HTERT RPE-1 (cell line): ENCODE results near the gene WIPF2.

Experiments
- in situ Hi-C: fragments of 300-500 bp; cut with MboI; formaldehyde crosslinking; loops from 4 replicates; pipeline ENCODE4 v1.14.3; 2020; ENCODE audit warnings: low sequenced_read_pairs

WIPF2 gene

GRCh38 chr17:40244255-40244654 lies 25.2 kb downstream of the WIPF2 start:
- in situ Hi-C loops, result no loop called here

- in situ Hi-C loops, result no loop called here
Measured at GRCh38 chr17:40247926-40248495, 28.9 kb downstream of the WIPF2 start.

- in situ Hi-C loops, result no loop called here
Measured at GRCh38 chr17:40248507-40248906, 29.4 kb downstream of the WIPF2 start.

GRCh38 chr17:40251576-40251975 lies 32.5 kb downstream of the WIPF2 start:
- in situ Hi-C loops, result no loop called here

GRCh38 chr17:40253565-40253964 lies 34.5 kb downstream of the WIPF2 start:
- in situ Hi-C loops, result no loop called here

GRCh38 chr17:40259505-40259904 lies 40.4 kb downstream of the WIPF2 start:
- in situ Hi-C loops, result no loop called here

- in situ Hi-C loops, result no loop called here
Measured at GRCh38 chr17:40260528-40260927, 41.4 kb downstream of the WIPF2 start.

GRCh38 chr17:40264458-40265185 lies 45.5 kb downstream of the WIPF2 start:
- in situ Hi-C loops, result no loop called here

- in situ Hi-C loops, result no loop called here
Measured at GRCh38 chr17:40265337-40265736, 46.2 kb downstream of the WIPF2 start.

- in situ Hi-C loops, result no loop called here
Measured at GRCh38 chr17:40266882-40267281, 47.8 kb downstream of the WIPF2 start.

GRCh38 chr17:40268141-40268712 lies 49.1 kb downstream of the WIPF2 start:
- in situ Hi-C loops, result no loop called here

- in situ Hi-C loops, result no loop called here
Measured at GRCh38 chr17:40278414-40278813, 59.3 kb downstream of the WIPF2 start.

- in situ Hi-C loops, result no loop called here
Measured at GRCh38 chr17:40279402-40279801, 60.3 kb downstream of the WIPF2 start.

- in situ Hi-C loops, result no loop called here
Measured at GRCh38 chr17:40281663-40282062, 62.6 kb downstream of the WIPF2 start.

GRCh38 chr17:40283662-40284061 lies 64.6 kb downstream of the WIPF2 start:
- in situ Hi-C loops, result no loop called here

- in situ Hi-C loops, result no loop called here
Measured at GRCh38 chr17:40284085-40284713, 65.1 kb downstream of the WIPF2 start.

- in situ Hi-C loops, result no loop called here
Measured at GRCh38 chr17:40286473-40286872, 67.4 kb downstream of the WIPF2 start.

GRCh38 chr17:40287159-40287493 lies 68.0 kb downstream of the WIPF2 start:
- in situ Hi-C loops, result no loop called here

GRCh38 chr17:40287494-40288369 lies 68.6 kb downstream of the WIPF2 start, which contains the start of gene CDC6:
TSS of gene CDC6 (plus strand) at chr17:40287879. CDS start at chr17:40289421, 1,542 bp downstream.
- in situ Hi-C loops, result no loop called here

GRCh38 chr17:40290629-40291280 lies 71.7 kb downstream of the WIPF2 start:
- in situ Hi-C loops, result no loop called here

GRCh38 chr17:40291281-40291664 lies 72.2 kb downstream of the WIPF2 start:
- in situ Hi-C loops, result no loop called here
